NB4 (cell line): Measurements from ENCODE around the gene EIF2B4.

ENCODE experiments used
- MAX ChIP-seq: IDR thresholded peaks from 2 replicates; pipeline ENCODE4 v1.6.1; 2011; ENCODE audit warnings: low read depth, low read length
- MYC ChIP-seq: IDR thresholded peaks from 2 replicates; pipeline ENCODE4 v1.6.1; 2011; ENCODE audit warnings: low read depth, low read length
- POLR2A ChIP-seq: IDR thresholded peaks from 2 replicates; pipeline ENCODE4 v1.6.1; 2011; ENCODE audit warnings: mild to moderate bottlenecking; ENCODE audit not compliant: insufficient read length; ENCODE audit errors: extremely low read depth
- TF ChIP-seq, protein P1 (sequence below): IDR thresholded peaks from one replicate; pipeline ENCODE4 v1.5.1; 2012; ENCODE audit warnings: low read depth, low read length

DNA sequence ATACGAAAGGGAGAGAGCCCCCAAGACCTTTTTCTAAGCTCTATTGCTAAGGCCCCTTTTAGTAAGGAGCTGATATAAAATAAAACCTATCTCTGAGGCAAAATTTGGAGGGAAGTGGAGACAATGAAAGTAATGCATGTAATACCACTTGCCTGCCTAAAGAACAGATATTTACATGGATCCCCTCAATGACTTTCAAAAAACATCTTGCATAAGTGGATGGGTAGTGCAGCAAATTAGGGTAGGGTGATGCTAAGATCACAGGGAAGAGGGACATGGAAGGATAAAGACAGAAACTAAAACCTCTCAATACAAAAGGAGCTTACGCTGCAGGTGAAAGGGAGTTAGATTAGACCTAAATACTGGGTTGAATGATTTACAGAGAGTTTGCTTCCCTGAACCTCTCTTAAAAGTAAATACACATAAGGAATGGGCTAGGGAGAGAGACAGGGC lies 9.3 kb upstream of the EIF2B4 start:
- TF ChIP-seq, protein P1, sequence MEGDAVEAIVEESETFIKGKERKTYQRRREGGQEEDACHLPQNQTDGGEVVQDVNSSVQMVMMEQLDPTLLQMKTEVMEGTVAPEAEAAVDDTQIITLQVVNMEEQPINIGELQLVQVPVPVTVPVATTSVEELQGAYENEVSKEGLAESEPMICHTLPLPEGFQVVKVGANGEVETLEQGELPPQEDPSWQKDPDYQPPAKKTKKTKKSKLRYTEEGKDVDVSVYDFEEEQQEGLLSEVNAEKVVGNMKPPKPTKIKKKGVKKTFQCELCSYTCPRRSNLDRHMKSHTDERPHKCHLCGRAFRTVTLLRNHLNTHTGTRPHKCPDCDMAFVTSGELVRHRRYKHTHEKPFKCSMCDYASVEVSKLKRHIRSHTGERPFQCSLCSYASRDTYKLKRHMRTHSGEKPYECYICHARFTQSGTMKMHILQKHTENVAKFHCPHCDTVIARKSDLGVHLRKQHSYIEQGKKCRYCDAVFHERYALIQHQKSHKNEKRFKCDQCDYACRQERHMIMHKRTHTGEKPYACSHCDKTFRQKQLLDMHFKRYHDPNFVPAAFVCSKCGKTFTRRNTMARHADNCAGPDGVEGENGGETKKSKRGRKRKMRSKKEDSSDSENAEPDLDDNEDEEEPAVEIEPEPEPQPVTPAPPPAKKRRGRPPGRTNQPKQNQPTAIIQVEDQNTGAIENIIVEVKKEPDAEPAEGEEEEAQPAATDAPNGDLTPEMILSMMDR = no peak
- no peak for TF ChIP-seq POLR2A
- no peak for TF ChIP-seq MAX
- no peak for TF ChIP-seq MYC
